Activated CD4-positive, alpha-beta memory T cell treated with anti-CD3 and anti-CD28 coated beads, Interleukin-2, amount 10 ng/mL, durations not matched to agents 7 days and 5 days (primary cell): Measurements from ENCODE around the gene MRPL11. TPM values are rescaled to one million over a fixed set of nuclear protein-coding genes. Genes with fewer than 3 reads are reported as not detected.

Experiments
- CTCF ChIA-PET: fragments of 350-600 bp; sonication (Branson Sonifier 250); formaldehyde crosslinking; loops from one replicate; lab custom pipeline; 2021; ENCODE audit warnings: antibody characterized with exemption, inconsistent platforms; lab: Charles Lee
- POLR2A ChIA-PET: fragments of 350-600 bp; sonication (Branson Sonifier 250); formaldehyde crosslinking; loops from one replicate; lab custom pipeline; 2021; ENCODE audit warnings: antibody characterized with exemption; lab: Charles Lee
- DNase-seq: peaks from one replicate; pipeline ENCODE4 v3.0.0-alpha.2; 2020
- H3K27ac Mint-ChIP-seq: one replicate; pipeline ENCODE4 v1.8.0; 2021; ENCODE audit warnings: mild to moderate bottlenecking, mixed read lengths
- H3K27me3 Mint-ChIP-seq: one replicate; pipeline ENCODE4 v1.8.0; 2021; ENCODE audit warnings: mixed read lengths
- H3K36me3 Mint-ChIP-seq: one replicate; pipeline ENCODE4 v1.8.0; 2021; ENCODE audit warnings: low read depth, mixed read lengths
- H3K4me1 Mint-ChIP-seq: one replicate; pipeline ENCODE4 v1.8.0; 2021; ENCODE audit warnings: mixed read lengths
- H3K4me3 Mint-ChIP-seq: one replicate; pipeline ENCODE4 v1.8.0; 2021; ENCODE audit warnings: mild to moderate bottlenecking, mixed read lengths
- H3K9me3 Mint-ChIP-seq: one replicate; pipeline ENCODE4 v1.8.0; 2021; ENCODE audit warnings: mixed read lengths
- total RNA-seq, 2 experiments: library from RNA; stranded (reverse); gene quantifications; one replicate each; pipeline ENCODE4 v1.2.3, GENCODE V29; 2021

MRPL11 gene
- total RNA-seq, 2 experiments from 2014 or later: 44.2 to 55.3 TPM

GRCh38 chr11:66410191-66410590 lies 28.5 kb downstream of the MRPL11 start:
- H3K9me3 Mint-ChIP-seq: no peaks in the 10 kb centered on the region
- peaks cover 19% of the 10 kb centered on the region for H3K27me3 Mint-ChIP-seq
- DNase-seq: no peak
- ChIA-PET CTCF (interaction anchor here (2.2 to 5.4 kb wide), 5 partner anchors 8 to 269 kb away, joined by 7 to 43 read pairs (median 22); partner anchors contain the start of genes MRPL11, NPAS4 and RBM4B), POLR2A (no interaction called here)
- no peaks in the 10 kb centered on the region for H3K36me3 Mint-ChIP-seq
- H3K27ac Mint-ChIP-seq: no peak overlapping the region
- no peak overlapping the region for H3K4me3 Mint-ChIP-seq
- peaks cover 5% of the 10 kb centered on the region for H3K4me1 Mint-ChIP-seq

- CTCF ChIA-PET: interaction anchor here (0.7 to 5.4 kb wide), 18 partner anchors 9 to 270 kb away, joined by 3 to 43 read pairs (median 4); partner anchors contain the start of genes ACTN3, DPP3, MRPL11 and NPAS4
- no peak overlapping the region for H3K4me3 Mint-ChIP-seq
- POLR2A ChIA-PET: interaction anchor here (0.9 to 1.4 kb wide), 4 partner anchors 9 to 269 kb away, joined by 3 to 10 read pairs (median 6); partner anchors contain the start of genes MRPL11 and NPAS4
- peaks cover 19% of the 10 kb centered on the region for H3K27me3 Mint-ChIP-seq
- no peaks in the 10 kb centered on the region for H3K36me3 Mint-ChIP-seq
- no peak for DNase-seq
- no peak overlapping the region for H3K27ac Mint-ChIP-seq
- peaks cover 5% of the 10 kb centered on the region for H3K4me1 Mint-ChIP-seq
- no peaks in the 10 kb centered on the region for H3K9me3 Mint-ChIP-seq
Observed at GRCh38 chr11:66409226-66409625, 29.4 kb downstream of the MRPL11 start.

GRCh38 chr11:66408488-66409214 lies 30.0 kb downstream of the MRPL11 start:
- DNase-seq: peak; percentile 91
- Mint-ChIP-seq H3K9me3 (no peaks in the 10 kb centered on the region), H3K4me3 (peak overlapping the region; percentile 62), H3K36me3 (no peaks in the 10 kb centered on the region), H3K27me3 (peaks cover 18% of the 10 kb centered on the region), H3K4me1 (peaks cover 5% of the 10 kb centered on the region), H3K27ac (no peak overlapping the region)
- CTCF ChIA-PET: interaction anchor here (0.7 to 5.4 kb wide), 18 partner anchors 9 to 270 kb away, joined by 3 to 43 read pairs (median 4); partner anchors contain the start of genes ACTN3, DPP3, MRPL11 and NPAS4
- POLR2A ChIA-PET: interaction anchor here (0.9 to 1.4 kb wide), 4 partner anchors 10 to 270 kb away, joined by 3 to 10 read pairs (median 6); partner anchors contain the start of genes MRPL11 and NPAS4

- H3K4me1 Mint-ChIP-seq: peaks cover 5% of the 10 kb centered on the region
- no peaks in the 10 kb centered on the region for H3K9me3 Mint-ChIP-seq
- no peak overlapping the region for H3K4me3 Mint-ChIP-seq
- CTCF ChIA-PET: interaction anchor here (0.6 to 5.4 kb wide), 7 partner anchors 13 to 271 kb away, joined by 3 to 43 read pairs (median 22); partner anchors contain the start of genes MRPL11, NPAS4 and RBM4B
- peaks cover 18% of the 10 kb centered on the region for H3K27me3 Mint-ChIP-seq
- no peak overlapping the region for H3K27ac Mint-ChIP-seq
- DNase-seq: no peak
- no peaks in the 10 kb centered on the region for H3K36me3 Mint-ChIP-seq
- POLR2A ChIA-PET: interaction anchor here (0.8 kb wide), 1 partner anchor 271 kb away, joined by 3 read pairs; no protein-coding TSS in a partner anchor
Observed at GRCh38 chr11:66407651-66408050, 31.0 kb downstream of the MRPL11 start.

- no peak for DNase-seq
- H3K9me3 Mint-ChIP-seq: no peaks in the 10 kb centered on the region
- no peaks in the 10 kb centered on the region for H3K36me3 Mint-ChIP-seq
- ChIA-PET CTCF (no interaction called here), POLR2A (no interaction called here)
- H3K4me3 Mint-ChIP-seq: no peak overlapping the region
- H3K27me3 Mint-ChIP-seq: peaks cover 5% of the 10 kb centered on the region
- no peaks in the 10 kb centered on the region for H3K4me1 Mint-ChIP-seq
- no peak overlapping the region for H3K27ac Mint-ChIP-seq
Observed at GRCh38 chr11:66393954-66394353, 44.7 kb downstream of the MRPL11 start.

GRCh38 chr11:66391322-66391721 lies 47.3 kb downstream of the MRPL11 start:
- no peaks in the 10 kb centered on the region for H3K36me3 Mint-ChIP-seq
- peaks cover 7% of the 10 kb centered on the region for H3K27me3 Mint-ChIP-seq
- no peak overlapping the region for H3K4me3 Mint-ChIP-seq
- H3K4me1 Mint-ChIP-seq: peaks cover 2% of the 10 kb centered on the region
- POLR2A ChIA-PET: interaction anchor here (1.4 kb wide), 1 partner anchor 19 kb away, joined by 4 read pairs; the partner anchor contains the start of gene SLC29A2
- CTCF ChIA-PET: interaction anchor here (1.3 to 1.4 kb wide), 2 partner anchors 38 to 80 kb away, joined by 3 read pairs; no protein-coding TSS in a partner anchor
- no peak for DNase-seq
- H3K27ac Mint-ChIP-seq: no peak overlapping the region
- H3K9me3 Mint-ChIP-seq: no peaks in the 10 kb centered on the region

- POLR2A ChIA-PET: interaction anchor here (1.0 to 1.5 kb wide), 2 partner anchors 17 to 44 kb away, joined by 3 to 4 read pairs; partner anchors contain the start of genes BRMS1 and SLC29A2
- Mint-ChIP-seq H3K9me3 (no peaks in the 10 kb centered on the region), H3K4me3 (no peak overlapping the region), H3K27me3 (peaks cover 6% of the 10 kb centered on the region), H3K4me1 (peaks cover 6% of the 10 kb centered on the region), H3K27ac (no peak overlapping the region), H3K36me3 (no peaks in the 10 kb centered on the region)
- CTCF ChIA-PET: interaction anchor here (0.6 to 2.5 kb wide), 26 partner anchors 8 to 1240 kb away, joined by 3 to 23 read pairs (median 4); partner anchors contain the start of genes BRMS1, DPP3, MRPL11 and SLC29A2
- peak; percentile 80 for DNase-seq
Observed at GRCh38 chr11:66388780-66389386, 49.8 kb downstream of the MRPL11 start.

GRCh38 chr11:66386171-66387069 lies 52.2 kb downstream of the MRPL11 start:
- Mint-ChIP-seq H3K27me3 (peaks cover 7% of the 10 kb centered on the region), H3K27ac (no peak overlapping the region), H3K4me3 (peak overlapping the region; percentile 12), H3K4me1 (peaks cover 6% of the 10 kb centered on the region), H3K9me3 (no peaks in the 10 kb centered on the region), H3K36me3 (no peaks in the 10 kb centered on the region)
- ChIA-PET POLR2A (interaction anchor here (0.6 to 1.5 kb wide), 4 partner anchors 9 to 1083 kb away, joined by 3 to 4 read pairs (median 4); no protein-coding TSS in a partner anchor), CTCF (interaction anchor here (0.6 to 6.5 kb wide), 38 partner anchors 10 to 860 kb away, joined by 3 to 52 read pairs (median 4); partner anchors contain the start of genes BRMS1, KCNK7, MRPL11 and PELI3)
- DNase-seq: peak; percentile 83

Other genes starting within 250 kb of the MRPL11 start
- gene KLC2, start 181.1 kb downstream of the MRPL11 start, total RNA-seq: 10 to 100 TPM; 32.8 to 33.9 TPM
- gene RAB1B, start 170.2 kb downstream of the MRPL11 start, total RNA-seq: 100 to 1,000 TPM; 146 to 150 TPM
- gene CNIH2, start 160.7 kb downstream of the MRPL11 start, total RNA-seq: 1 to 10 TPM; 1.9 to 2.1 TPM
- 10 to 100 TPM; 49.5 to 52.5 TPM for gene YIF1A, start 149.7 kb downstream of the MRPL11 start, total RNA-seq
- not detected for gene TMEM151A, start 147.0 kb downstream of the MRPL11 start, total RNA-seq
- gene CD248, start 121.8 kb downstream of the MRPL11 start, total RNA-seq: not detected
- gene RIN1, start 102.4 kb downstream of the MRPL11 start, total RNA-seq: under 1 TPM; 0.43 to 0.73 TPM
- gene BRMS1, start 93.7 kb downstream of the MRPL11 start, total RNA-seq: 10 to 100 TPM; 39.7 to 40.4 TPM
- 1 to 10 TPM; 8.4 to 8.7 TPM for gene B4GAT1, start 91.2 kb downstream of the MRPL11 start, total RNA-seq
- 1 to 10 TPM; 8.4 to 9.0 TPM for gene SLC29A2, start 67.1 kb downstream of the MRPL11 start, total RNA-seq
- under 1 TPM in 1 of 2 experiments, not detected in 1; 0.20 TPM for gene NPAS4, start 17.8 kb downstream of the MRPL11 start, total RNA-seq
- gene PELI3, start 28.1 kb upstream of the MRPL11 start, total RNA-seq: 1 to 10 TPM; 6.8 to 7.5 TPM
- 10 to 100 TPM; 59.3 to 60.6 TPM for gene DPP3, start 41.6 kb upstream of the MRPL11 start, total RNA-seq
- gene BBS1, start 71.8 kb upstream of the MRPL11 start, total RNA-seq: 10 to 100 TPM; 16.8 to 16.9 TPM
- 10 to 100 TPM; 25.9 to 26.0 TPM for gene ZDHHC24, start 107.2 kb upstream of the MRPL11 start, total RNA-seq
- under 1 TPM; 0.30 to 0.35 TPM for gene ACTN3, start 108.1 kb upstream of the MRPL11 start, total RNA-seq
- 1 to 10 TPM; 3.7 to 4.3 TPM for gene CTSF, start 129.8 kb upstream of the MRPL11 start, total RNA-seq
- not detected for gene CCDC87, start 154.2 kb upstream of the MRPL11 start, total RNA-seq
- 10 to 100 TPM; 32.8 to 33.2 TPM for gene CCS, start 154.3 kb upstream of the MRPL11 start, total RNA-seq
- gene RBM14, start 177.8 kb upstream of the MRPL11 start, total RNA-seq: 100 to 1,000 TPM; 116 to 120 TPM
- 100 to 1,000 TPM; 109 to 110 TPM for gene RBM4, start 199.9 kb upstream of the MRPL11 start, total RNA-seq
- gene RBM4B, start 239.0 kb upstream of the MRPL11 start, total RNA-seq: 10 to 100 TPM; 19.6 to 20.1 TPM